Cardiac fibroblast (primary cell): ENCODE results near the gene A2M.

Source experiments
- DNase-seq, 2 donors: peaks; one replicate each; pipeline versions ENCODE4 v3.0.0 to v3.0.0-alpha.2; 2010; ENCODE audit warnings: low read depth in 2 of 2
- H3K4me3 ChIP-seq, 2 donors: replicated peaks in 1 of 2; 1 replicate in 1 of 2; 2 replicates in 1 of 2; pipeline ENCODE4 v1.5.1; 2011; ENCODE audit warnings: low read depth in 2 of 2, low read length in 2 of 2, mild to moderate bottlenecking in 2 of 2, moderate library complexity in 1 of 2
- CTCF ChIP-seq: IDR thresholded peaks from one replicate; pipeline ENCODE4 v1.5.1; 2011; ENCODE audit warnings: low read depth, mild to moderate bottlenecking, low read length, inconsistent platforms

Gene A2M

DNA sequence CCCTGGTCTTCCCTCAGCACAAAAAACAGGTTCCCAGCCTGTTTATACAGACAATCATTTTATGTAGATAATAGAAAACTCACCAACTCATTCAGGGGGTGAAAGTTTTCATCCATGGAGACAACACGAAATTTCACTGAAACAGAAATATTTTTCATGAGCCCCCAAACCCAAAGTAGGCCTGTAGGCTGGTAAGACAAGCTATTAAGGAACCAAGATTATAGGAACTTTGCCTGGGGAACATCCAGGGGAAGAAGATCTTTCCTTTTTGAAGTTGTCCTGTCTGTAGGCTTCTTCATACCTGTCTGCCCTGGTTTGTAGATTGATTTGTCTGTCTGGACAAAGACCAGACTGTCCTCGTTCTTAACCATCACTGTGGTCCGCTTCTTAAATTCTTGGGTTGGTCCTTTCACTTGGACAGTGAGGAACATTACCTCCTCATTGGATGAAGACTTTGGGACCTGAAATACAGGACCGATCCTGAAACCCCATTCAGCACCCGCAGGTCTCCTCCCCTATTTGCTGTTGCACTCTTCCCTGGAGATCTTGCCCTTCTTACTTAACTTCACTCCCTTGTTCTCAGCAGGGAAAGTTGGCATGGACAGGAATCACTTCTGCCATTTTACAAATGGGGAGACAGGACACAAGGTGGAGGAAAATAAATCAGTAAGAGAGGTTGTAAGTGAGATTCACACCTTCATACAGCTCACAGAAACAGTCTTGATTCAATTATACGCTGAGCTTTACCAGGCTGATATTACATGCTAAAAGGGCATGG, 3.5 kb downstream of the A2M start:
- H3K4me3 ChIP-seq: no peak overlapping the region
- no peak for DNase-seq
- no peak for TF ChIP-seq CTCF

GRCh38 chr12:9111525-9111924, 4.2 kb downstream of the A2M start:
- DNase-seq: no peak
- no peak for TF ChIP-seq CTCF
- H3K4me3 ChIP-seq: no peak overlapping the region

DNA sequence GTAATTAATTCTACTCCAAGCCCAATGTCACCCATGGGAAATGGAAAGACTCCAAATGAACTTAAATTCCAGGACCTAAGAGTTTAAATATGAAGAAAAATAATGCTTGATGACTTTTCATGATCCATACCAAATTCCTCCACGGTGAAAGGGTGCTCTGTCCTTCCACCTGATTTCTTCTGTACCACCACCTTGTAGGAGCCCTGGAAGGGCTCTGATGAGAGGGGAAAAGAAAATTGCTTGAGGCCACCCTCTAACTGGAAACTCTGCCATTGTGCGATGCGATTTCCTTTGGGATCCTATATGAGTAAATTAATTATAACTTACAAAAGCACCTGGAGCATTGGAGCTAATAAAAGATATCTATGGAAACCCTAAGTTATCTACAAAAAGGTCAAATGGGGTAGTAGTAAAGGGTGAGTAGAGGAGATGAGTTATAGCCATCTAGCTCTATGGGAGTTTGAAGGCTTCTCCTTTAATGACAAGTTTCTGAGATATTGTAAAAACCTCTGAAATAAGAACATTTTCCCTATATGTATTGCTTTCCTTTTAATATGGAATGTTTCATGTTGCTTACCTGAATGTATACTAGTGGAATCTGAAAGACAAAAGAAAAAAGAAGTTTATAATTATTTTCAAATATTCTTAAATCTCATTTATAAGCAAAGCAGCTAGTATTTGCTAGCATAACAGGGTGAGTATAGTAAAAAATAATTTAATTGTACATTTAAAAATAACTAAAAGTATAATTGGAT, 5.8 kb downstream of the A2M start:
- no peak overlapping the region for H3K4me3 ChIP-seq
- no peak for TF ChIP-seq CTCF
- no peak for DNase-seq

GRCh38 chr12:9109213-9109522, 6.6 kb downstream of the A2M start:
- no peak for TF ChIP-seq CTCF

GRCh38 chr12:9108504-9109212, 7.1 kb downstream of the A2M start:
- H3K4me3 ChIP-seq: no peak overlapping the region
- DNase-seq: no peak
- TF ChIP-seq CTCF: no peak

More at GRCh38 chr12:9109213-9109522, 6.6 kb downstream of the A2M start:
- no peak for DNase-seq
- no peak overlapping the region for H3K4me3 ChIP-seq

- no peak for TF ChIP-seq CTCF
- no peak for DNase-seq
- no peak overlapping the region for H3K4me3 ChIP-seq
These were observed 8.2 kb downstream of the A2M start for GRCh38 chr12:9107542-9107873.
